HEK293 (cell line): ENCODE results near the gene ACOT12.

ENCODE experiments used
- CTCF ChIA-PET: fragments of 350-600 bp; formaldehyde crosslinking; extraction: SDS; loops from one replicate; lab custom pipeline; 2021; ENCODE audit warnings: antibody characterized with exemption; lab: Yijun Ruan, JAX
- POLR2A ChIA-PET: fragments of 300-600 bp; formaldehyde crosslinking; extraction: SDS; loops from one replicate; lab custom pipeline; 2020; ENCODE audit warnings: antibody characterized with exemption, inconsistent platforms; lab: Yijun Ruan, JAX
- H3K27ac ChIP-seq: fragments of 200-500 bp; sonication (Bioruptor generic); 2 replicates; pipeline ENCODE4 v1.5.1; 2014; ENCODE audit warnings: low read depth, low read length, control low read depth, inconsistent platforms; ENCODE audit errors: extremely low read depth
- H3K36me3 ChIP-seq, 2 experiments: fragments of 200-500 bp in 1 of 2; sonication (Bioruptor generic) in 1 of 2; 1 replicate in 1 of 2; 2 replicates in 1 of 2; pipeline ENCODE4 v1.5.1; 2014 to 2017; ENCODE audit warnings: inconsistent platforms in 2 of 2, low read length in 2 of 2; ENCODE audit not compliant: control insufficient read depth in 2 of 2, insufficient read depth in 1 of 2
- H3K4me1 ChIP-seq: fragments of 200-500 bp; sonication (Bioruptor generic); 2 replicates; pipeline ENCODE4 v1.5.1; 2014; ENCODE audit warnings: mild to moderate bottlenecking, low read length, inconsistent platforms; ENCODE audit not compliant: control insufficient read depth, insufficient read depth
- H3K4me3 ChIP-seq: 2 replicates; pipeline ENCODE4 v1.5.1; 2011; ENCODE audit warnings: low read depth, mild to moderate bottlenecking, control low read depth, low read length, moderate library complexity
- H3K9me3 ChIP-seq: fragments of 200-500 bp; sonication (Bioruptor generic); 2 replicates; pipeline ENCODE4 v1.5.1; 2014; ENCODE audit warnings: low read depth, low read length, inconsistent platforms; ENCODE audit not compliant: control insufficient read depth, insufficient read depth
- HOXA7 ChIP-seq: sonication (generic); formaldehyde crosslinking; IDR thresholded peaks from 2 replicates; pipeline ENCODE4 v1.8.1; 2022; ENCODE audit warnings: missing genetic modification reagents, borderline replicate concordance
- SCRT2 ChIP-seq: fragments of 450-650 bp; formaldehyde crosslinking; IDR thresholded peaks from 2 replicates; pipeline ENCODE4 v1.5.1; 2016; ENCODE audit warnings: missing biosample characterization, missing genetic modification characterization
- WT1 ChIP-seq: fragments of 450-650 bp; formaldehyde crosslinking; IDR thresholded peaks from 2 replicates; pipeline ENCODE4 v1.5.1; 2016; ENCODE audit warnings: missing biosample characterization, missing genetic modification characterization
- ZBTB17 ChIP-seq: fragments of 450-650 bp; formaldehyde crosslinking; IDR thresholded peaks from 2 replicates; pipeline ENCODE4 v1.5.1; 2016; ENCODE audit warnings: missing biosample characterization, missing genetic modification characterization
- ZBTB26 ChIP-seq: fragments of 450-650 bp; formaldehyde crosslinking; optimal IDR thresholded peaks from 2 replicates; pipeline ENCODE3; 2016; ENCODE audit warnings: missing biosample characterization, mild to moderate bottlenecking, missing genetic modification characterization
- ZBTB44 ChIP-seq: fragments of 450-650 bp; IDR thresholded peaks from 2 replicates; pipeline ENCODE4 v1.5.1; 2018; ENCODE audit warnings: missing biosample characterization, mild to moderate bottlenecking, missing genetic modification characterization
- ZBTB48 ChIP-seq: fragments of 450-650 bp; formaldehyde crosslinking; IDR thresholded peaks from 2 replicates; pipeline ENCODE4 v1.5.1; 2016; ENCODE audit warnings: missing biosample characterization, missing genetic modification characterization
- ZBTB49 ChIP-seq: fragments of 450-650 bp; formaldehyde crosslinking; IDR thresholded peaks from 2 replicates; pipeline ENCODE4 v1.5.1; 2016; ENCODE audit warnings: missing biosample characterization, missing genetic modification characterization, low read depth
- ZNF148 ChIP-seq: fragments of 450-650 bp; formaldehyde crosslinking; IDR thresholded peaks from 2 replicates; pipeline ENCODE4 v1.5.0; 2017; ENCODE audit warnings: missing biosample characterization, missing genetic modification characterization, borderline replicate concordance
- ZNF155 ChIP-seq: fragments of 450-650 bp; formaldehyde crosslinking; IDR thresholded peaks from 2 replicates; pipeline ENCODE4 v1.5.1; 2016; ENCODE audit warnings: missing biosample characterization, missing genetic modification characterization
- ZNF175 ChIP-seq: fragments of 450-650 bp; formaldehyde crosslinking; IDR thresholded peaks from 2 replicates; pipeline ENCODE4 v1.5.1; 2016; ENCODE audit warnings: missing biosample characterization, missing genetic modification characterization
- ZNF202 ChIP-seq: fragments of 450-650 bp; formaldehyde crosslinking; IDR thresholded peaks from 2 replicates; pipeline ENCODE4 v1.5.1; 2016; ENCODE audit warnings: missing biosample characterization, missing genetic modification characterization, borderline replicate concordance
- ZNF266 ChIP-seq: fragments of 450-650 bp; formaldehyde crosslinking; IDR thresholded peaks from 2 replicates; pipeline ENCODE4 v1.5.1; 2016; ENCODE audit warnings: missing biosample characterization, missing genetic modification characterization, low read depth
- ZNF362 ChIP-seq: fragments of 450-650 bp; formaldehyde crosslinking; IDR thresholded peaks from 2 replicates; pipeline ENCODE4 v1.5.1; 2016; ENCODE audit warnings: missing biosample characterization, missing genetic modification characterization
- ZNF366 ChIP-seq: fragments of 450-650 bp; formaldehyde crosslinking; conservative IDR thresholded peaks from 2 replicates; pipeline ENCODE4 v1.5.1; 2016; ENCODE audit warnings: missing biosample characterization, missing genetic modification characterization
- ZNF37A ChIP-seq: fragments of 450-650 bp; IDR thresholded peaks from 2 replicates; pipeline ENCODE4 v1.5.1; 2018; ENCODE audit warnings: missing biosample characterization, missing genetic modification characterization
- ZNF473 ChIP-seq: fragments of 450-650 bp; formaldehyde crosslinking; IDR thresholded peaks from 2 replicates; pipeline ENCODE4 v1.5.1; 2017; ENCODE audit warnings: missing biosample characterization, missing genetic modification characterization
- ZNF518A ChIP-seq: fragments of 450-650 bp; formaldehyde crosslinking; conservative IDR thresholded peaks from 2 replicates; pipeline ENCODE4 v1.5.1; 2016; ENCODE audit warnings: low read depth, missing biosample characterization, missing genetic modification characterization
- ZNF626 ChIP-seq: fragments of 450-650 bp; sonication (Bioruptor Pico); formaldehyde crosslinking; IDR thresholded peaks from 2 replicates; pipeline ENCODE4 v1.5.1; 2018; ENCODE audit warnings: missing biosample characterization, missing genetic modification characterization, inconsistent platforms
- ZNF629 ChIP-seq: fragments of 450-650 bp; formaldehyde crosslinking; IDR thresholded peaks from 2 replicates; pipeline ENCODE4 v1.5.1; 2017; ENCODE audit warnings: missing biosample characterization, missing genetic modification characterization
- ZNF843 ChIP-seq: fragments of 450-650 bp; formaldehyde crosslinking; IDR thresholded peaks from 2 replicates; pipeline ENCODE4 v1.5.1; 2016; ENCODE audit warnings: missing biosample characterization, missing genetic modification characterization

ACOT12 gene

GRCh38 chr5:81315336-81315735 is 78.6 kb downstream of the ACOT12 start (continued):
- TF ChIP-seq ZBTB48 (no peak), ZNF155 (tag by site-specific recombination) (no peak), SCRT2 (tag by site-specific recombination) (no peak), ZBTB17 (no peak), ZNF473 (no peak), ZNF843 (tag by site-specific recombination) (no peak)

GRCh38 chr5:81314581-81314980 is 79.4 kb downstream of the ACOT12 start:
- Histone ChIP-seq H3K9me3 (no peaks in the 10 kb centered on the region), H3K4me3 (no peak overlapping the region), H3K27ac (no peak overlapping the region), H3K4me1 (no peaks in the 10 kb centered on the region), H3K36me3 (peaks cover 16 to 40% of the 10 kb centered on the region in 2 experiments; a peak in 2 of 3 replicates)
- ChIA-PET CTCF (interaction anchor here (0.6 to 1.4 kb wide), 2 partner anchors 15 to 27 kb away, joined by 3 to 7 read pairs; no protein-coding TSS in a partner anchor), POLR2A (no interaction called here)
- TF ChIP-seq ZBTB44 = no peak
- no peak for TF ChIP-seq HOXA7 (CRISPR knock-in tag)
- TF ChIP-seq ZNF202 = no peak
- TF ChIP-seq ZNF366 (tag by site-specific recombination) = no peak
- TF ChIP-seq ZNF626 (tag by site-specific recombination) = no peak
- TF ChIP-seq ZNF629 = no peak
- TF ChIP-seq ZNF362 (tag by site-specific recombination) = no peak
- TF ChIP-seq ZNF518A (tag by site-specific recombination) = no peak
- TF ChIP-seq ZBTB26 (tag by site-specific recombination) = no peak
- no peak for TF ChIP-seq ZNF266 (tag by site-specific recombination)
- no peak for TF ChIP-seq ZNF37A (tag by site-specific recombination)
- TF ChIP-seq WT1 (tag by site-specific recombination) = no peak
- TF ChIP-seq ZNF148 (tag by site-specific recombination) = no peak
- no peak for TF ChIP-seq ZNF175 (tag by site-specific recombination)
- TF ChIP-seq ZBTB49 (tag by site-specific recombination) = no peak
